GM18870 (cell line): Measurements from ENCODE around the gene TSSK6.
A peak's percentile ranks its signal among the peaks of the same experiment; 100 is the strongest.

Experiments used
- ATAC-seq: cut with Tn5 transposase; IDR thresholded peaks from one replicate; pipeline ENCODE4 v1.9.1; 2021; ENCODE audit warnings: moderate library complexity; ENCODE audit not compliant: unreplicated experiment

The TSSK6 gene

DNA sequence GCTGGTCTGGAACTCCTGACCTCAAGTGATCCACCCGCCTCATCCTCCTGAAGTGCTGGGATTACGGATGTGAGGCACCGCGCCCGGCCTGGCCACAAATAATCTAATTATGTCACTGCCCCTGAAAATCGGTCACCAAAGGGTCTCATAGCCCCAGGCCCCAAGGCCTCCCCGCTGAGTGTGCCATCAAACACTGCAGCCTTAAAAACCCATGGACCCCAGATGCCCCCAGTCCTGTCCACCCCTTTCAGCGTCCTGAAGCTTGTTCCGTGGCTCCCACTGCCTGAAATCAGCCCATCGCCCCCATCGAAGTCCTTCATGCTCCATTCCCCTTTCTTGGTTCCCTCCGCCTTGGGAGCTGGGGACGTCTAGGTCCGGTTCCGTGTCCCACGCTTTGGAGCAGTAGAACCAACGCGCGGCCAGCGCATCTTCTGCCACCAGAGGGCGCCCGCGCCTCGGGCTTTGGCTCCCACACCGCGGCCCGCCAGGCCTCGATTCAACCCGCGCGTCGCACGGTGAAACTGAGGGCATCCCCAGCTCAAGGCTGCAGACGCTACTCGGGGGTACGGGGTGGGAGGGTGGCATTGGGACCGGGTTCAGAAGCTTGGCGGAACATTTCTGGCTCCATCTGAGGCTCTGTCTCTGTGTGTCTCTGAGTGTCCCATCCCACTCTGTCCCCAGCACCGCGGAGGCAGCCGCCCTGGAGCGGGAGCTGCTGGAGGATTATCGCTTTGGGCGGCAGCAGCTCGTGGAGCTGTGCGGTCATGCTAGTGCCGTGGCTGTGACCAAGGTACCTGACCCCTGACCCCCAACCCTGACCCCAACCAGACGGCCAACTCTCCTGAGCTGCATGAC is 16.8 kb upstream of the TSSK6 start:
- ATAC-seq, result no peak

DNA sequence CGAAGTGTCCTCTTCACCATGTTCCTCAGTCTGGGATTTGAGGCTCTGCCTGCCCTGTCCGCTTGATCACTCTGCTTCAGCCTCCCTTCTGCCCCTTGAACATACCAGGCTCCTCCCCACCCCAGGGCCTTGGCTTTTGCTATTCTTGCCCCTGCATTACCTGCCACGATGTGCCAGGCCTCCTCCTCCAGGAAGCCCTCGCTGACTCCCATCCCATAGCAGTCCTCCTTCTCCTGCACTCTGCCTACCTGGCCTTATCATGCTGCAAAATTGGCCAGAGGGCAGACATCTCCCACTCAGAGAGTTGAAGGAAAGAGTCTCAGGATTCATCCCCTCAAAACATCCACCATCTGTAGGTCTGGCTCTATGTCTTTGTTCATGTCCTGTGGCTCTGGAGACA is 15.5 kb upstream of the TSSK6 start:
- ATAC-seq, result no peak

DNA sequence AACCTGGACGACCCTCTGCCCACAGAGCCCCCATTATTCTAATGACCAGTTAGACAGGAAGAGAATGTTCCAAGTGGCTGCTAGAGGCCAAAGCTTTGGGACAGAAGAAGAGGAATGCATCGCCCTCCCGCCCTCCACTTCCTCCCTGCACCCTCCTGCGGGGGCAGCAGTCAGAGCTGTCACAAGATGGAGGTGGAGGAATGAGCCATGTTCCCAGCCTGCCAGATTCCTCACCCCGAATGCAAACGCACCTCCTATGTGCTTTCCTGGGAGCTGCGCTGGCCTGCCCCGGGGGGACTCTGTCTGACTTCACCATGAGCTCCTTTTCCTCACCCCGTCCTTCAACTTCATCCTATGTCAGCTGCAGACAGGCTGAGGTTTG is 15.1 kb upstream of the TSSK6 start:
- ATAC-seq, result no peak

DNA sequence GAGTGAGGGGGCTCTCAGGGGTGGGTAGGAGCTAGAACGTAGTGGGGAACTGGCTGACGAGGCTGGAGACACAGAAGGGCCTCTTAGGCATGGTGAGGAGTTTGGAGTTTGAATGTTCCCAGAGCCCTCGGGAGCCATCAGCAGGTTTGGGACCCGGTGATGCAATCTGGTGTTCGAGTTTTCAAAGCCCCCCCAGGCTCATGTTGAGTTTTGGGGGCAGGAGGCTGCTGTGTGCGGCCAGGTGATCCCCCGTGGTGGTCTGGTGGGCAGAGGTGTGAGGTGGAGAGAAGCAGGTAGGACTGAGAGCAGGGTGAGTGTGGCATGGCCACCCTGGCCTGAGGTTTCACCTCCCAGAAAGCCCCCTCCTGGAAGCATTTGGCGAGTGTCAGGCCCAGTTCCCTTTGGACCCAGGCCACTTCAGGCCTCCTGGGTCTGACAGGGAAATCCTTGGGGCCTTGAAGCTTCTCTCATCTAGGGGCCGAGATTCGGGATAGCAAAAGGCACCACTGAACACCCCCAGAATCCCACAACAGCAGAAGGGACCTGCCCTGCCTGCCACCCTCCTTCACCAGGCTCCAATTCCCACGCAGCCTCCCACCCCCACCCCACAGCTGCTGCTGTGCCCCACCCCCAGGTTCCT is 14.6 kb upstream of the TSSK6 start:
- ATAC-seq, result no peak

DNA sequence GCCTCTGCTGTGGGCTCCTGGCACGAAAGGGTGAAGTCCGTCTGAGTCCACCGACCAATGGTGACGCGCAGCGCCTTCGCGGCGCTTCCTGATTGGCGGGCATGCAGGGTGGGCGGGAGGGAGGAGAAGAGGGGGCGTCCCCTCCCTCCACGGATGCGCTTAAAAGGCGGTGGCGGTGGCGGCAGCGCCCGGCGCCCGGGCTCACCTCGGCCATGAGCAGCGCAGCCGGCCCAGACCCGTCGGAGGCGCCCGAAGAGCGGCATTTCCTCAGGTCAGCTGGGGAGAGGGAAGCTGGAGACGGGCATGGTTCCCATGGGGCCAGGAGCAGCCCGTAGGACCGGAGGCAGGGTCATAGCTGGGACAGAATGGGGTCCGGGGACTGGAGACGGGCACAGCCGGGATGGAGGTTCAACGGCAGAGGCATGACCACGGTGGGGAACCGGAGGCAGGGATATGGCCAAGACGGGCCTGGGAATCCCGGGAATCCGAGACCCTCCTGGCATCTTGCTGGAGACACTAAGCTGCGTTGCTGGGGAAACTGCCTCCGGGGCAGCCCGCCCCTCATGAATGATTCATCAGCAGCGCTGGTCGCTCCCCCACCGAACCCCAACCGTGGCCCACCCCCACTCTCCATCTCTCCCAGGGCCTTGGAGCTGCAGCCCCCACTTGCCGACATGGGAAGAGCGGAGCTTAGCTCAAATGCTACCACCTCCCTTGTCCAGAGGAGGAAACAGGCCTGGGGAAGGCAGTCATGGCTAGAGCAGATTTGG is 13.6 kb upstream of the TSSK6 start, which contains the start of gene YJEFN3:
Gene YJEFN3 (plus strand): TSS at position 191 of the 770 bp plus-strand sequence. CDS start 22 bp downstream, at position 213.
- ATAC-seq, result no peak

DNA sequence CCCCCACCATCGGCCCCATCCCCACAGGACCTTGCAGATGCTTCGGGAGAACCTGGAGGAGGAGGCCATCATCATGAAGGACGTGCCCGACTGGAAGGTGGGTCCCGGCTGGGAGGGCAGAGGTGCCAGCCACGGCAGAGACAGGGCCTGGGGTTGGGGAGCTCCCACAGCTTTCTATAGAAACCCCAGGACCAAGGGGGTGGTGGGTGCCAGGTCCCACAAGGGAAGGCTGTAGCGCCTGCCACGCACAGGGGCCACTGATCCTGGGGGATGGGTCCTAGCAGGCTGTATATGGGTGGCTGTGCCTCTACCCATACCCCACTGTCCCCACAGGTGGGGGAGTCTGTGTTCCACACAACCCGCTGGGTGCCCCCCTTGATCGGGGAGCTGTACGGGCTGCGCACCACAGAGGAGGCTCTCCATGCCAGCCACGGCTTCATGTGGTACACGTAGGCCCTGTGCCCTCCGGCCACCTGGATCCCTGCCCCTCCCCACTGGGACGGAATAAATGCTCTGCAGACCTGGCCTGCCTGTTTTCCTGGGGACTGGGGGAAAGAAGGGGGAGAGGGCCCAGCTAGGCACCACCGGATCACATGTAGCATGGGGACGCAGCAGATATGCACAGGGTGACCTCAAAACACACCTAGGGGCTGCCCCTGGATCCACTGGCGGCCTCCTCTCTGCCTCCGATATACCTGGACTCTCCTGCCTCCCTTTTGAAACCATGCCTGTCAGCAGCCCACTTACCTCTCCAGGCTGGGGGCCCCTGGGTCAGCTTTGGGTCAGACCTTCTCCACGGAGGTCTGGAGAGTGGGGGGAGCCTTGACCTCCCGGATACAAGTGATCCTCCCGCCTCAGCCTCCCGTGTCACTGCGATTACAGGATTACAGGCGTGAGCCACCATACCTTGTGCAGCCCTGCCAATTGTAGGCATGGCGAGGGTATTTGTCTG is 12.6 kb upstream of the TSSK6 start:
- ATAC-seq, result no peak

DNA sequence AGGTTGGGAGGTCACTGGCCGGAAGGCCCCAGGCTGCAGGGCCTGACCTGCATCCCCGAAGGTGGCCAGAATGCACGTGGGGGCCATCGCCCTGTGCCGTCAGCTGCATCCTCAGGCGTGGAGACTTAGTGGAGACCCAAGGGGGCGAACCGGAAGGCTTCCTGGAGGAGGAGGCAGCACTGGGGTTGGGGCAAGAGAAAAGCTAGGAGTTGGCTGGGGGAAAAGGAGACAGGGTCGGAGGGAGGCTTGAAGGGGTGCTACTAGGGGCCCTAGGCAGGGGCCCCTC is 12.0 kb upstream of the TSSK6 start:
- ATAC-seq, result no peak

DNA sequence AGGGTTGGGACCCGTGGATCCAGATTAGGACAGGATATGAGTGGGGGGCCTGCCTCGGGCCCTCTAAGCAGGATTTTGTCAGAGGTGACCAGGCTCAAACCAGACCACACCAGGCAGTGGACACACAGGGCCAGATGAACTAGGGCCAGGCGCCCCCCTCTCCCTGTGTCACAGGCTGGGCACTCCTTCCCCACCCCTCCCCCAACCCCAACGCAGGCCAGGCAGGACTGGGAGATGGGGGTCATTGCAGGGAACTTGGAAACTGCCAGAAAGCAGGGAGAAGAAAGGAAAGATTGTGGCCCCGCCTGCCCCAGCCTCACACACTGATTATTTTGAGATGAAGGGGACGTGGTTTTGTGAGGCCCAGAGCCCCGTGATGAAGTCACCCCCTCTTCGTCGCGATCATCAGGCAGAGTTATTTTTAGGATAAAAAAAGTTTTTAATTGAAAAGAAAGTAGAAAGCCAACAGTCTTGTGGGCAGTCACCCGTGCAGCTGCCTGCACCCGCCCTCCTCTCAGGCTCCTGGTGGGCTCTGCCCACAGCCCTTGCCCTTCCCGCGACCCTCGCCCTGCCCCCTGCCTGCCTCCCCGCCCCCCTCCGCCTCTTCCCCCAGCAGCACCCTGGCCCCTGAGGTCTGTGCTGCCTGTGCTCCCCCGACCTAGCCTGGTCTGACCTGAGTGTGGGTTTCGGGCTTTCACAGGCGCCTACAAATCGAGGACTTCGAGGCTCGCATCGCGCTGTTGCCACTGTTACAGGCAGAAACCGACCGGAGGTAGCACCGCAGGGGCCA is 11.4 kb upstream of the TSSK6 start:
- ATAC-seq, result no peak

DNA sequence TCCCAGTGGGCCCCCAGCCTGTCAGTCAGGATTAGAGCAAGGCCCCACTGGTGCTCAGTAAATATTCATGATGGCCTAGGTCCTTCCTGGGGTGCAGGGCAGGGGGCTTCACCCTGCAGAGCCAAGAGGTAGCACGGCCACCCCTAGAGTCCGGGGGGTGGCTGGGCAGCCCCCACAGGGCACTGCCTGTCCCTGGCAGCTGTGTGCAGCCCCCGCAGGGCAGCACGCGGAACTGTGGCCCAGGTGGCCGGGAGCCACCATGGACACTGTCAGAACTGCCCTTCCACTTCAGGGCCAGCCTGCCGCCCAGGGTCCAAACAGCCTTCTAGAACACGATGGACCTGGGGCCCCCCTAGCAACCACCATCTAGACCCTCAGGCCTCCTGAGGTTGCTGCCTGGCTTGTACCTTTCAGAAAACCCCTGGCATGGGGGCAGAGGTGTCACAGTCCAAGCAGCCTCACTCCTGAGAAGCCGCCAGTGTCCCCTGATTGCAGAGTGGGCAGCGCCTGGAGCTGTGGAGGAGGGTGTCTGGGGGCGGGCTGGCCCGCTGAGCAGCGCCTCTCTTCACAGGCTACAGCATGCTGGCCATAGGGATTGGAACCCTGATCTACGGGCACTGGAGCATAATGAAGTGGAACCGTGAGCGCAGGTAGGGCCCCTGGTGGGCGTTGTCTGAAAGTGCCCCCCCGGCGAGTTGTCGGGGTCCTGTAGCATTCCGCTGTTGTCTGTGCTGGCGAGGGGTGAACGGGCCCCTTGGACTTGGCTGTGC is 10.4 kb upstream of the TSSK6 start:
- no peak for ATAC-seq

DNA sequence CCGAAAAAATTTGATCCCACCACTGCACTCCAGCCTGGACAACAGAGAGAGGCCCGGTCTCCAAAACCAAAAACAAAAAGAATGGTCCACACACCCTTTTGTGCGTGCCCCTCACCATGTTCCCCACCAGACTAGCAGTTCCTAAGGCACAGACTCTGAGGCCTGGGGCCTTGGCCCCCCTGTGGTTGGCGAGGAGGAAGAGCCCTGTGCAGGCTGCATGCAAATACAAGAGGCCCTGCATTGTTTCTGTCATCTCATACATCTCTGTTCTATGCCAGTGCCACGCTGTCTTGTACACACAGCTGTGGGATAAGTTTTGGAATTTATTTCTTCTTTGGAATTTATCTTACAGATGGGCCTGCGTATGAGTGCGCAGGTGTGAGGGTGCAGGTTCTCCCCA is 8.7 kb upstream of the TSSK6 start:
- ATAC-seq, result no peak

DNA sequence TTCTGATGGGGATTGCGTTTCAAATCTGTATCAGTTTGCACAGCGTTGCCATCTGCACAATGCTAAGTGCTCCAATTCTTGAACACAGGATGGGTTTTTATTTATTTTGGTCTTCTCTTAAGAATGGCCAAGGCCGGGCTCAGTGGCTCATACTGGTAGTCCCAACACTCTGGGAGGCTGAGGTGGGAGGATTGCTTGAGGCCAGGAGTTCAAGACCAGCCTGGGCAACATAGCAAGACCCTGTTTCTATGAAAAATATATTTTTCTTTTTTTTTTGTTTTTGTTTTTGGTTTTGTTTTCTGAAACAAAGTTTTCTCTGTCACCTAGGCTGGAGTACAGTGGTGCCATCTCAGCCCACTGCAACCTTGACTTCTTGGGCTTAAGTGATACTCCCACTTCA is 7.8 kb upstream of the TSSK6 start:
- ATAC-seq, result no peak

DNA sequence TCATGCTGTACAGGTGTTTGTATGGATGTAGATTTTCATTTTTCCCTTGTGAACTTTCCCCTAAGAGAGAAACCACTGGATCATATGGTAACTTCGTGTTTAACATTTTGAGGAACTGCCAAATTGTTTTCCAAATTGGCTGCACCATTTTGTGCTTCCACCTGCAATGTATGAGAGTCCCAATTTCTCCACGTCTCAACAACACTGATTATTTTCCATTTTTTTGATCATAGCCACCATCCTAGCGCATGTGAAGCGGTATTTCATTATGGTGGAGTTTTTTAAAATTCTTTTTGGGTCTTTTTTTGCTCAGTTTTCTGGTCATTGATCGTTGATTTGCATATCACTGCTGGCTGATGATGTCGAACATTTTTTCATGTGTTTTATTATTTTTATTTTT is 5.6 kb upstream of the TSSK6 start:
- ATAC-seq, result no peak

DNA sequence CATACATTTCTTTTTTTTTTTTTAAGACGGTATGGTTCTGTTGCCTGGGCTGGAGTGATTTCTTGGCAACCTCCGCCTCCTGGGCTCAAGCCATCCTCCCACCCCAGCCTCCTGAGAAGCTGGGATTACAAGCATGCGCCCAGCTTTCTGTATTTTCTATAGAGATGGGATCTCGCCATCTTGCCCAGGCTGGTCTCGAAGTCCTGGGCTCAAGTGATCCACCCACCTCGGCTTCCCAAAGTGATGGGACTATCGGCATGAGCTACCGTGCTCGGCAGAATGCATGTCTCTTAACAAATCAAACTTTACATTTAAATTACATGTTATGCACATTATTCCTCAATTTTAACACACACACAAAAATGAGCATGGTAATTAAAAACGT is 1.9 kb upstream of the TSSK6 start:
- no peak for ATAC-seq

DNA sequence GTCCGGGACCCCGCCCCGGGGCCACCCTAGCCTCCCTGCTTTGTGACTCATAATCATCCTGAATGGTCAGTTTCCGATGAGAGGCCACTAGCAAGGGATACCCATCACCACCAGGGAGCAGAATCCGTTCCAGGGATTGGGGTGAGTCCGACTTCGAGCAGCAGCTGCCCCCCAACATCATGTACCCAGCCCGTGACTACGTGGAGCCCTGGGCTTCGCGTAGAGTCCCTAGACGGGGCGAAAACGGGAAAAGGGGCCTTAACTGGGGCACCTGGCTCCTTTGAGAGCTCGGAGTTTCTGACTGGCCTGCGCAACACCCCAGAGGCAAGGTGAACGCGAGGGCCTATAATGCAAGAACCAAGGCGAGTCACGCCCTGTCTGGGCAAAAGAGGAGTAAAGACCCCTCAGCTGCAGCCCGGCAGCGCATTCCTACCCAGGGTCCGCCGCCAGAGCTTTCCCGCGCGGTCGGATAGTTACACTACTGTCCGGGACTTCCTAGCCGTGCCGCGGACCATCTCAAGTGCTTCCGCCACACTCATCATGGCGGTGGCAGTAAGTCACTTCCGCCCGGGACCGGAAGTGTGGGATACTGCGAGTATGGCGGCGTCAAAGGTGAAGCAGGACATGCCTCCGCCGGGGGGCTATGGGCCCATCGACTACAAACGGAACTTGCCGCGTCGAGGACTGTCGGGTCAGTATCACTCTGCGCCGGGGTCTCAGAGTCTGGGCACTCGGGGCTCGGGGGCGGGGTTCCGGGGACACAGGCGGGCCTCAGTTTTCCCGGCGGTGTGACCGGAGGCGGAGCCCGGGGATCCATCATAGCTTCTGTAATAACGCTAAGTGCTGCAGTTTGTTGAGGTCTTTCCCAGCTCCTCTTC is 533 bp upstream of the TSSK6 start, which contains the start of gene NDUFA13:
Gene NDUFA13 (plus strand): TSS at position 584 of the 878 bp plus-strand sequence. CDS start 14 bp downstream, at position 598.
- peak; percentile 86 for ATAC-seq

DNA sequence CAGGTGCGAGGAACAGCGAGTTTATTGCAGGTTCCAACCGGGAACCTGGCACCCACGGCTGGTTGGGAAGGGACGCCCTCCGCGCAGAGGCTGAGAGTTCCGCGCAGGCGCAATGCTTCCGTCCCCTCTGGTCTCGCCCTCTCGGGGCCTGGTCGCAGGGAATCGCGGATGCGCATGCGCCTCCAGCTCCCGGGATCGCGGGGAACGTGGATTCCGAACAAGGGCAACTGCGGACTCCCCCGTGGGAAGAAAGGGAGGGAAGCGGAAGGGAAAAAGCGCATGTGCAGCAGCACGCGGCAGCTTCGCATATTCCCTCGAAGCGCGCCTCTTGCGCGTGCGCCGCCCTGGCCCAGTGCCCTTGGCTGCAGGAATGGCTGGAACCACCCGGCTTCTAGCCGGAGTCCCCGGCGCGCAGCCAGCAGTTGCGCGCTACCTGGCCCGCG is 1.1 kb downstream of the TSSK6 start:
- ATAC-seq, result no peak

DNA sequence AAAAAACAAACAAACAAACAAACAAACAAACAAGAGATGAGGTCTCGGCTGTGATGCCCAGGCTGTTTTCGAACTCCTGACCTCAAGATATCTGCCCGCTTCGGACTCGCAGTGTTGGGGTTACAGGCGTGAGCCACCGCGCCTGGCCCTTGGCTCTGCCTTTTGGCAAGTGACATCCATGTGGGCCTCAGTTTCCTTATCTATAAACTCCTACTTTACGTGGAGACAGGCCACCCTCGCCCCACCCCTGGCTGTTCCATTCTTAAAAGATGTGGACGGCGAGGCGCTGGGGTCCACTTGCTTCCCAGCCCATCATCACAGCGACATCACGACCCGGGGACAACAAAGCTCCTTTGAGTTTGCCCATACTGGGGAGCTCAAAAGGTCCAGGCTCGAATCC is 1.7 kb downstream of the TSSK6 start:
- no peak for ATAC-seq

DNA sequence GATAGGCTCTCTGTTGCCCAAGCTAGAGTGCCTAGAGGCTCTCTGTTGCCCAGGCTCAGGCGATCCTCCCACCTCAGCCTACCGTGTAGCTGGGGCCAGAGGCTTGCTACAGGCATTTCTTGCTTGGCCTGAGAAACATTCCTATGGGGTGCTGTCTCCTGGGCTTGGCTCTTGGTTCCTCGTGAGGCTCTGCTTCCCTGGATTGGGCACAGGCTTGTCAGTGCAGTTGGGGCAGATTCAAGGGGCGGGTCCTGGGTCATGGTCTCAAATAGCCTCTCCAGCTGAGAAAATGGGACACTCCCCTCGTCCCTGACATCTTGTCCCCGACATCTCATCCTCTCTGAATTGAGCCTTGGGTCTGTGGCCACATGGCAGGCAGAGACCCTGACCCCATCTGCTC is 4.9 kb downstream of the TSSK6 start:
- no peak for ATAC-seq

DNA sequence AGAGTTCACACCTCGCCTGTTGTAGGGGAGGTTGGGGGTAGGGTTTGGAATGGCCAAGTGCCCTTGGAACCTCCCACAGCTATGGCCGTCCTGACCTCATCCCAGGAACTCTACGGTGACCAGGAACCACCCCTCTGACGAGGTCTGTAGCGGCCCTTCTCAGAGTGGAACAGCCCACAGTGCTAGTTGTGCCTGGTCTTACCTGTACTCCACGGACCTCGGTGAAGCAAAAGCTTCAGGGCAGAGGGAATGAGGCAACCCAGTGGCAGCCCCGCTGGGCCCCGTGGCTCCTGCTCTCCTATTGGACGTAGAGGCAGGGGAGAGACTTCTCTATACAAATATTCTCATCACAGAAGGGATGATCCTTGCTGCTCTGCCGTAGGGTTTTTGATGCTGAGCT is 7.1 kb downstream of the TSSK6 start:
- no peak for ATAC-seq
